Epithelial cell of proximal tubule (primary cell): ENCODE measurements around the gene MYO3A. TPM values are rescaled to one million over a fixed set of nuclear protein-coding genes. Genes with fewer than 3 reads are reported as not detected.

Experiments
- DNase-seq: peaks from one replicate; pipeline ENCODE4 v3.0.0-alpha.2; 2011; ENCODE audit warnings: low read depth
- H3K4me3 ChIP-seq: 2 replicates; pipeline ENCODE4 v1.5.1; 2011; ENCODE audit warnings: low read depth, mild to moderate bottlenecking, low read length
- total RNA-seq: library from RNA; depleted of rRNA; stranded (reverse); fragments of >200 nt; gene quantifications from 2 replicates; pipeline ENCODE4 v1.2.3, GENCODE V29; 2015
- TF ChIP-seq, protein P1 (sequence below): conservative IDR thresholded peaks from 2 replicates; pipeline ENCODE4 v1.5.1; 2012; ENCODE audit warnings: low read depth, mild to moderate bottlenecking, low read length

MYO3A gene
- total RNA-seq, 1 donor from 2014 or later = 5.0 TPM

DNA sequence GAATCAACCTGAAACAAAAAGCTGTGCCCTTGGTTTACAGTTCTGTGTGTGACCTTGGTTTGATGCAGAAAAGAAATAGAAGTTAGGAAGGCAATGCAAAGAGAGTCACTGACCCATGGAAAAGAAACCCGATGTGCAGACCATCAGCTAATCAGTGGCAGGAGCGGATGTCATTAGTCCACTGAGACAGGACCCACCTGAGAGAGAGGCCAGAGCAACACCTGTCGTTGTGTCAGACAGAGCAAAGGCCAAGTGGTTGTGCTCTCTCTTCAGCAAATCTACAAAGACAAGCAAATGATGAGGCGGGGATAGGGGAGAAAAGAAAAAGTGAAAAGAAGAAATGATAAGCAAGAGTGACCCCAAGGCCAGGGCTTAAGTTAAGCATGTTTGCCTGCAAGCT lies 291.3 kb downstream of the MYO3A start:
- no peak for DNase-seq
- TF ChIP-seq, protein P1, sequence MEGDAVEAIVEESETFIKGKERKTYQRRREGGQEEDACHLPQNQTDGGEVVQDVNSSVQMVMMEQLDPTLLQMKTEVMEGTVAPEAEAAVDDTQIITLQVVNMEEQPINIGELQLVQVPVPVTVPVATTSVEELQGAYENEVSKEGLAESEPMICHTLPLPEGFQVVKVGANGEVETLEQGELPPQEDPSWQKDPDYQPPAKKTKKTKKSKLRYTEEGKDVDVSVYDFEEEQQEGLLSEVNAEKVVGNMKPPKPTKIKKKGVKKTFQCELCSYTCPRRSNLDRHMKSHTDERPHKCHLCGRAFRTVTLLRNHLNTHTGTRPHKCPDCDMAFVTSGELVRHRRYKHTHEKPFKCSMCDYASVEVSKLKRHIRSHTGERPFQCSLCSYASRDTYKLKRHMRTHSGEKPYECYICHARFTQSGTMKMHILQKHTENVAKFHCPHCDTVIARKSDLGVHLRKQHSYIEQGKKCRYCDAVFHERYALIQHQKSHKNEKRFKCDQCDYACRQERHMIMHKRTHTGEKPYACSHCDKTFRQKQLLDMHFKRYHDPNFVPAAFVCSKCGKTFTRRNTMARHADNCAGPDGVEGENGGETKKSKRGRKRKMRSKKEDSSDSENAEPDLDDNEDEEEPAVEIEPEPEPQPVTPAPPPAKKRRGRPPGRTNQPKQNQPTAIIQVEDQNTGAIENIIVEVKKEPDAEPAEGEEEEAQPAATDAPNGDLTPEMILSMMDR = no peak
- no peak overlapping the region for H3K4me3 ChIP-seq

DNA sequence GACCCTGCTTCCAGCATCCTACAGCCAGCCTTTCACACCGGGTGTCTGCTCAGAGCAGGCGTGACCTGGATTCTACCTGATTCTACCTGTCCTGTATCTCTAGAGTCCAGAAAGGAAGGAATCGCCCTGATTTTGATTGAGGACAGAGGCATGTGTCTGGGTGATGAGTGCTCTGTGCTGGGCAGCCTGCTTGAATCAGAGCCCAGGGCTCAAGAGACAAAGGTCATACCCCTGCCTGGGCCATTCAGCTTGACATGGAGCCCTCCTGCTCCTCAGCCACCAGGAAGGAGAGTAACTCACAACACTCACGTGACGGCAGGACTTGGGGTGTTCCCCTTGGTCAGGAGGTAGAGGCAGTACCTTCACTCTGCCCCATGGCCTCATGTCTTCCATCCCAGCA lies 293.8 kb downstream of the MYO3A start:
- DNase-seq = no peak
- TF ChIP-seq, protein P1 = no peak
- no peak overlapping the region for H3K4me3 ChIP-seq

DNA sequence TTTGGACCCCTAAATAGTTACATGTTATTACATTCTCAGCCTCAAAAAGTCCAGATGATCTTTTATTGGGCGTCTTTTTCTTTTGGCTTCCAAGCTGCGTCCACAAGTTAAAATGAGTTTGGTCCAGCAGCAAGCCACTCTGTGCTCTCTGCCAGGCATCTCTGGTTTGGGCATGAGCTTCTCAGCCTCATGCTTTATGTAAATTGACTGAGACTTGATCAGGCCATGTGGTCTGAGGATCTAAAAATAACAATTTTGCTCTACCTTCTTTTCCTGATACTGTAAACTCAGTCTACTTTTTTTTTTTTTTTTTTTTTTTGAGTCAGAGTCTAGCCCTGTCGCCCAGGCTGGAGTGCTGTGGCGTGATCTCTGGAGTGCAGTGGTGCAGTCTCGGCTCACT lies 298.1 kb downstream of the MYO3A start:
- H3K4me3 ChIP-seq = no peak overlapping the region
- DNase-seq = no peak
- TF ChIP-seq, protein P1 = no peak

DNA sequence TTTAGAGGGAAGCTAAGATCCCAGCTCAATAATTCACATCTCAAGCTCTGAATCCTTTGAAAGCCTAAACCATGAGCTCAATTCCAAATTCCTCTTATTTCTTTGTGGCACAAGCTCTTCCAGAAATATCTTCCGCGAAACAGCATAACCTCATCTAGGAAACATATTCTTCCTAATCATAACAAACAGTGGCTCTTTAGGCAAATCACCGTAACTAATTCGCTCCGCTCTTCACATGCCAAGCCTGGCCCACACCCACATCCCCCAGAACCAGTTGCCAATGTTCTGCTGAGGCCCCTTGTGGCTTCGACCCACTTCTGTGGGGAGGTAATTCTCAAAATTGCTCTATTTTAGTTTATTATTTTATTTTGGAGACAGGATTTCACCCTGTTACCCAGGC lies 301.7 kb downstream of the MYO3A start:
- TF ChIP-seq, protein P1 = no peak

DNA sequence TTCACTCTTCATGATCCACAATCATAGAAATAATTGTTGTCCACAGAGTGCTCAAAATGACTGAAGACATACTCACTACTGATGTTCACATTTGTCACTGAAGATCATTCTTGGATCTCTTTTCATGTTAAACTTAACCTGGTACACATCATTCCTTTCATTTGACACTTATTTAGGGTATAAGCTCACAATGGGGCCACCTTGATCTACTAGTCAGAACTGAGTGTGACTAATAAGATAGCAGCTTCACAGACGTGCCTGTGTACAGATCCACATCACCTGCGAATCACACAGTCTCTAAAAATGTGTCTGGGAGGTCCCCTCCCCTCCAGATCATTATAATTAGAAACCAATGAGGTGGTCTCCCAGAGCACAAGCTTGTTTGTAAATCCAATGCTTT lies 304.3 kb downstream of the MYO3A start:
- DNase-seq = no peak
- TF ChIP-seq, protein P1 = no peak
- no peak overlapping the region for H3K4me3 ChIP-seq

More for the DNA sequence above, 301.7 kb downstream of the MYO3A start:
- no peak overlapping the region for H3K4me3 ChIP-seq
- no peak for DNase-seq

DNA sequence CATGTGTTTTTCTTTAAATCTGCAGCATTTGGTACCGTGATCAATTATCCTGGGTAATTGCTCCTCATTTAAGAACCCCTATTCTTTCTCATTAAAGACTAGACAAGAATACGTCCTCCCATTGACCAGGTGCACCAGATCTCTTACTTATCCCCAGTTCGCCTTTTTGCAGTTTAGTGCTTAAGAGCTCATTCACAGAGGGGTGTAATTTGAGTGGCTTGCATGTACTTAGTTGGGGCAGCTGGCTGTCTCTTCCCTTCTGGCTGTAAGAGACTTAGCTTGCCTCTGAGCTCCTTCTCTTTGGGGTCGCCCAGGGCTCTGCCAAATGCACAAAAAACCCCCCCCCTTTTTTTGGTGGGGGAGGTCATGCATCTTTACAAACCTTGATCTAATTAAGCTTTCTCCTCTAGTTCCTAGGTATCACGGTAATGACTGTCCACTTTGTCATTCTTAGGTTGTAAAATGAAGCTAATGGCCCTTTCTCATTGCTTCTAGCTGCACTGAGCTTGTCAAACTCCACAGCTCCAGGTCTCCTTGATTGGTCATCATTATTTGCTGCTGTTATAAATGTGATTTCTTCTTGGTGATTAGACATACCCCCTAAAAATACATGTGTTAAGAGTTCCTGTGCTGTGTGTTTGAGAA lies 308.8 kb downstream of the MYO3A start:
- DNase-seq = no peak
- no peak overlapping the region for H3K4me3 ChIP-seq

DNA sequence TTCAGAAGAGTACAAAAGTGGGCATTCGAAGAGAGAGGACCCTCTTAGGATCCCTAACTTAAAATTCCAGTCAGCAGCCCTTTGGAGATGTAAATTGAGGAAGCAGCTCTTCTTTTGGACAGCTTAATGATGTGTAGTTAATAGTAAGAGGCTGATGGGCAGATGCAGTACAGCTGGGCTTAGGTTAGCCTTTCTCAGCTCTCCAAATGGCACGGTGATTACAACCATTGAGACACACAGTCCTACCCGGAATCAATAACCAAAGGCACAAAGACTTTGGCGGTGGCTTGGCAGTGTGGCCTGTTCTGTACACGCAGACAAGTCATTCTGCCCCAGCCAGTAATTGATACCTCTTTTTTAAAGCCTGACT lies 309.3 kb downstream of the MYO3A start:
- DNase-seq = no peak
- no peak overlapping the region for H3K4me3 ChIP-seq
- TF ChIP-seq, protein P1 = no peak

More for the DNA sequence above, 308.8 kb downstream of the MYO3A start:
- TF ChIP-seq, protein P1 = no peak
